Hepatocyte (in vitro differentiated cells): Measurements from ENCODE around the gene GLDC.

Source experiments
- EZH2 ChIP-seq: fragments of 200-600 bp; sonication (generic); IDR thresholded peaks from 2 replicates; pipeline ENCODE4 v1.6.1; 2016; ENCODE audit warnings: antibody characterized with exemption, mild to moderate bottlenecking, borderline replicate concordance
- EZH2phosphoT487 ChIP-seq: fragments of 200-600 bp; sonication (generic); IDR thresholded peaks from one replicate; pipeline ENCODE4 v1.6.1; 2018; ENCODE audit warnings: antibody characterized with exemption, mild to moderate bottlenecking, low read depth, moderate library complexity; ENCODE audit not compliant: unreplicated experiment, severe bottlenecking
- TF ChIP-seq, protein P1 (sequence below): fragments of 200-600 bp; sonication (generic); IDR thresholded peaks from 2 replicates; pipeline ENCODE4 v1.5.1; 2016; ENCODE audit warnings: antibody characterized with exemption, mild to moderate bottlenecking; ENCODE audit not compliant: poor library complexity

DNA sequence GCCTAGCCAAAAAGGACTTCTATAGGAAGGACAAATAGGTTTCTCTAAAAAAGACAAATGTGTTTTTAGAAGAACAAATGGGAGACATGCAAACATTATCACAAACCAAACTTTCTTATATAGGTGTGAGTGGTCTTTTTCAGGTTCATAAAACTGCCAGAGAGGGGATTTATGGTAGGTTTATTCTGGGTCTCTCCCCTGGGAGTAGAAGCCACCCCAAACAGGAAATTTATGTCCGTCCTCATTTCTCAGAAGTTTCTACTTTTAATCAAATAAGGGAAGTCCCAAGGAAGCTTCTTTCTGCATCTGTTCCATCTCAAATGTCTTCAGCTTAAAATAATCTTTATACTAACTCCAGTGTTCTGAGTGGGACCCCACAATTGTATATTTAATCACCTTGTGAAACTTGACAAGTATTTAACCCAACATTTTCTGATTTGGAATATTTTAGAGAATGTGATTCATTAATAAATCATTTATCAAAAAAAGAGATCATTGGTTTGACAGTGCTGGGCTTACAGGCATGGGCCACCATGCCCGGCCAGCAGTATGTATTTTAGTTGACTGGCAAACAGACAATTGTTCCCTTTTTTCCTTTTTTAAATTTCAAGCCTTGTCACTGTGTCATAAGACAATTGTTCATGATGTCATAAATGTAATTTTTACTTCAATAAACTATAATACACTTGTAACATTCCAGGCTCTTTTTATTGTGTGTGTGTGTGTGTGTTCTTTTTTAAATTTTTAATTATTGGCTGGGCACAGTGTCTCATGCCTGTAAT, 44.6 kb upstream of the GLDC start:
- TF ChIP-seq, protein P1, sequence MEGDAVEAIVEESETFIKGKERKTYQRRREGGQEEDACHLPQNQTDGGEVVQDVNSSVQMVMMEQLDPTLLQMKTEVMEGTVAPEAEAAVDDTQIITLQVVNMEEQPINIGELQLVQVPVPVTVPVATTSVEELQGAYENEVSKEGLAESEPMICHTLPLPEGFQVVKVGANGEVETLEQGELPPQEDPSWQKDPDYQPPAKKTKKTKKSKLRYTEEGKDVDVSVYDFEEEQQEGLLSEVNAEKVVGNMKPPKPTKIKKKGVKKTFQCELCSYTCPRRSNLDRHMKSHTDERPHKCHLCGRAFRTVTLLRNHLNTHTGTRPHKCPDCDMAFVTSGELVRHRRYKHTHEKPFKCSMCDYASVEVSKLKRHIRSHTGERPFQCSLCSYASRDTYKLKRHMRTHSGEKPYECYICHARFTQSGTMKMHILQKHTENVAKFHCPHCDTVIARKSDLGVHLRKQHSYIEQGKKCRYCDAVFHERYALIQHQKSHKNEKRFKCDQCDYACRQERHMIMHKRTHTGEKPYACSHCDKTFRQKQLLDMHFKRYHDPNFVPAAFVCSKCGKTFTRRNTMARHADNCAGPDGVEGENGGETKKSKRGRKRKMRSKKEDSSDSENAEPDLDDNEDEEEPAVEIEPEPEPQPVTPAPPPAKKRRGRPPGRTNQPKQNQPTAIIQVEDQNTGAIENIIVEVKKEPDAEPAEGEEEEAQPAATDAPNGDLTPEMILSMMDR = no peak
- TF ChIP-seq EZH2 = no peak
- TF ChIP-seq EZH2phosphoT487 = no peak
